OCI-LY1 (cell line): ENCODE results near the gene CUX1.
A peak's percentile ranks its signal among the peaks of the same experiment; 100 is the strongest.

Experiments used
- H2AFZ ChIP-seq: fragments of 200-600 bp; sonication (generic), shearing (Covaris generic); 2 replicates; pipeline ENCODE4 v1.6.0; 2014; ENCODE audit warnings: antibody characterized with exemption, mild to moderate bottlenecking, low read length
- H3F3A ChIP-seq: fragments of 200-600 bp; sonication (generic), shearing (Covaris generic); 2 replicates; pipeline ENCODE4 v1.6.0; 2014; ENCODE audit warnings: mild to moderate bottlenecking, antibody characterized with exemption, low read length, moderate library complexity; ENCODE audit not compliant: insufficient read depth
- H3K27ac ChIP-seq: fragments of 200-600 bp; sonication (generic); 2 replicates; pipeline ENCODE4 v1.5.1; 2014; ENCODE audit warnings: low read length, mixed run types, mild to moderate bottlenecking, low read depth; ENCODE audit not compliant: poor library complexity, severe bottlenecking
- H3K27me3 ChIP-seq: fragments of 200-600 bp; sonication (generic); 2 replicates; pipeline ENCODE4 v1.6.0; 2014; ENCODE audit warnings: antibody characterized with exemption, mild to moderate bottlenecking, low read length, moderate library complexity; ENCODE audit not compliant: insufficient read depth
- H3K36me3 ChIP-seq: fragments of 200-600 bp; sonication (generic); 2 replicates; pipeline ENCODE4 v1.6.1; 2014; ENCODE audit warnings: mild to moderate bottlenecking, antibody characterized with exemption, low read length, moderate library complexity, mixed read lengths; ENCODE audit not compliant: insufficient read depth
- H3K4me1 ChIP-seq: fragments of 200-600 bp; sonication (generic); 2 replicates; pipeline ENCODE4 v1.5.1; 2014; ENCODE audit warnings: mild to moderate bottlenecking, low read length, moderate library complexity; ENCODE audit not compliant: insufficient read depth, severe bottlenecking
- H3K4me2 ChIP-seq: fragments of 200-600 bp; sonication (generic), shearing (Covaris generic); 2 replicates; pipeline ENCODE4 v1.6.1; 2014; ENCODE audit warnings: low read length
- H3K4me3 ChIP-seq: fragments of 200-600 bp; sonication (generic); 2 replicates; pipeline ENCODE4 v1.5.1; 2014; ENCODE audit warnings: low read length, low read depth, mild to moderate bottlenecking, mixed read lengths; ENCODE audit not compliant: poor library complexity, severe bottlenecking
- H3K79me2 ChIP-seq: fragments of 200-600 bp; shearing (Covaris generic); 2 replicates; pipeline ENCODE4 v1.6.1; 2016; ENCODE audit warnings: mixed run types, low read length, mixed read lengths; ENCODE audit not compliant: insufficient read depth
- H3K9ac ChIP-seq: fragments of 200-600 bp; sonication (generic), shearing (Covaris generic); 2 replicates; pipeline ENCODE4 v1.6.1; 2014; ENCODE audit warnings: mild to moderate bottlenecking, low read length, mixed read lengths
- H3K9me2 ChIP-seq: fragments of 200-600 bp; sonication (generic), shearing (Covaris generic); 2 replicates; pipeline ENCODE4 v1.6.1; 2014; ENCODE audit warnings: low read depth, mild to moderate bottlenecking, low read length, mixed read lengths
- H3K9me3 ChIP-seq: fragments of 200-600 bp; shearing (Covaris generic); 2 replicates; pipeline ENCODE4 v1.6.1; 2014; ENCODE audit warnings: low read length, mixed read lengths
- H4K20me1 ChIP-seq: fragments of 200-600 bp; sonication (generic), shearing (Covaris generic); 2 replicates; pipeline ENCODE4 v1.6.0; 2016; ENCODE audit warnings: mild to moderate bottlenecking, low read length; ENCODE audit not compliant: insufficient read depth
- EZH2 ChIP-seq: fragments of 200-600 bp; sonication (generic), shearing (Covaris generic); IDR thresholded peaks from 2 replicates; pipeline ENCODE4 v1.8.0; 2017; ENCODE audit warnings: borderline replicate concordance, mixed run types, mild to moderate bottlenecking, antibody characterized with exemption, low read length, moderate library complexity, mixed read lengths
- TF ChIP-seq, protein P1 (sequence below): fragments of 200-600 bp; sonication (generic), shearing (Covaris generic); IDR thresholded peaks from 2 replicates; pipeline ENCODE4 v1.5.1; 2017; ENCODE audit warnings: mild to moderate bottlenecking, antibody characterized with exemption, low read length, moderate library complexity, mixed read lengths

CUX1 gene

DNA sequence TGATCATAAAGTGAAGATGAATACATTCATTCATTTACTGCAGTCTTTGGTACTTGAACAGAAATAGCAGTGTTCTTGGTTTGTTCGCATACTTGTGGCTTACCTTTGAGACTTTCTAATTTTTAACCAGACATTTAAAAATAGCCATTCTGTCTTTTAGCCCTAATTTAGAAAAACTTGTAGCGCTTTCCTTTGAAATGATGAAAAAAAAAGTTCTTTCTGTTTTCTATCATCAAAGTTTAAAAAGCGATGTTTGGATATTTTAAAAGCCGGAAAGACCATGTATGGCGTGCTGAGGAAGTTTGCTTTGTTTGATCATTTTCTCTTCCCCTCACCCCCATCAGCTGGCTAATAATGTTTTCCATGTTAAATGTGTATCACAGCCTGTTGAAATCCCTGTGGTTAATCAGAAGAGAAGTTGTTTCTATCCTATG, 116.3 kb downstream of the CUX1 start:
- no peaks in the 10 kb centered on the region for H3K27me3 ChIP-seq
- peak overlapping the region; percentile 54 for H3K4me2 ChIP-seq

DNA sequence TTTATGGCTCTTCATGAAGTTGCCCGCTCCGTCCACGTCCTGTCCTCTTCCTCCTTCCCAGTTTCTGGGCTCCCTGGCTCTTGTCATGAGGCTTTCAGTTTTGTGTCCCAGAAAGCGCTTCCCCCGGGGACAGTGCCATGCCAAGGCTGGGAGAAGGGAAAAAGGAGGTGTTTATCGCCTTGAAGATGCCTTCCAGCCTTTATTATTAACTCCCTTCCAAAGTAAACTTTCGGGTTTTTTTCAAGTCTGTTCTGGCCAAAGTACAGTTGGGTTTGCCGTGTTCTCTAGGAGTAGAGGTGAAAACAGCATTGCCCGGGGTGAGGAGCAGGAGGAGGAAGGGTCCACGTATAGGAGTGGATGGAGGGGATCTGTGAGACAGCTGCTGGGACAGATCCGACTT, 117.2 kb downstream of the CUX1 start:
- peaks cover 5% of the 10 kb centered on the region; the same call in 1 of the 2 replicates for H3K9me3 ChIP-seq
- H3K4me3 ChIP-seq = no peak overlapping the region
- H4K20me1 ChIP-seq = no peaks in the 10 kb centered on the region
- H3K9me2 ChIP-seq = no peaks in the 10 kb centered on the region
- TF ChIP-seq, protein P1, sequence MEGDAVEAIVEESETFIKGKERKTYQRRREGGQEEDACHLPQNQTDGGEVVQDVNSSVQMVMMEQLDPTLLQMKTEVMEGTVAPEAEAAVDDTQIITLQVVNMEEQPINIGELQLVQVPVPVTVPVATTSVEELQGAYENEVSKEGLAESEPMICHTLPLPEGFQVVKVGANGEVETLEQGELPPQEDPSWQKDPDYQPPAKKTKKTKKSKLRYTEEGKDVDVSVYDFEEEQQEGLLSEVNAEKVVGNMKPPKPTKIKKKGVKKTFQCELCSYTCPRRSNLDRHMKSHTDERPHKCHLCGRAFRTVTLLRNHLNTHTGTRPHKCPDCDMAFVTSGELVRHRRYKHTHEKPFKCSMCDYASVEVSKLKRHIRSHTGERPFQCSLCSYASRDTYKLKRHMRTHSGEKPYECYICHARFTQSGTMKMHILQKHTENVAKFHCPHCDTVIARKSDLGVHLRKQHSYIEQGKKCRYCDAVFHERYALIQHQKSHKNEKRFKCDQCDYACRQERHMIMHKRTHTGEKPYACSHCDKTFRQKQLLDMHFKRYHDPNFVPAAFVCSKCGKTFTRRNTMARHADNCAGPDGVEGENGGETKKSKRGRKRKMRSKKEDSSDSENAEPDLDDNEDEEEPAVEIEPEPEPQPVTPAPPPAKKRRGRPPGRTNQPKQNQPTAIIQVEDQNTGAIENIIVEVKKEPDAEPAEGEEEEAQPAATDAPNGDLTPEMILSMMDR = no peak
- TF ChIP-seq EZH2 = no peak
- H2AFZ ChIP-seq = no peak overlapping the region
- peak overlapping the region; percentile 54; the same call in 1 of the 2 replicates for H3K4me2 ChIP-seq
- H3K79me2 ChIP-seq = peaks cover 44% of the 10 kb centered on the region
- H3K36me3 ChIP-seq = peaks cover 54% of the 10 kb centered on the region
- H3F3A ChIP-seq = 0 out of 2 replicates have a peak, but pooled peaks cover 2% of the 10 kb centered on the region
- no peak overlapping the region for H3K9ac ChIP-seq
- peaks cover 70% of the 10 kb centered on the region for H3K4me1 ChIP-seq
- H3K27me3 ChIP-seq = no peaks in the 10 kb centered on the region
- H3K27ac ChIP-seq = peak overlapping the region; percentile 58

More for the DNA sequence above, 116.3 kb downstream of the CUX1 start:
- Histone ChIP-seq H3K36me3 (peaks cover 62% of the 10 kb centered on the region), H4K20me1 (no peaks in the 10 kb centered on the region), H3K4me3 (peak overlapping the region; percentile 8), H3F3A (0 out of 2 replicates have a peak, but pooled peaks cover 2% of the 10 kb centered on the region), H3K9me3 (peaks cover 5% of the 10 kb centered on the region), H2AFZ (no peak overlapping the region), H3K9ac (peak overlapping the region; percentile 18; the same call in 1 of the 2 replicates), H3K79me2 (peaks cover 51% of the 10 kb centered on the region), H3K27ac (peak overlapping the region; percentile 58), H3K9me2 (no peaks in the 10 kb centered on the region), H3K4me1 (peaks cover 64% of the 10 kb centered on the region)
- TF ChIP-seq, protein P1 = no peak
- TF ChIP-seq EZH2 = no peak

DNA sequence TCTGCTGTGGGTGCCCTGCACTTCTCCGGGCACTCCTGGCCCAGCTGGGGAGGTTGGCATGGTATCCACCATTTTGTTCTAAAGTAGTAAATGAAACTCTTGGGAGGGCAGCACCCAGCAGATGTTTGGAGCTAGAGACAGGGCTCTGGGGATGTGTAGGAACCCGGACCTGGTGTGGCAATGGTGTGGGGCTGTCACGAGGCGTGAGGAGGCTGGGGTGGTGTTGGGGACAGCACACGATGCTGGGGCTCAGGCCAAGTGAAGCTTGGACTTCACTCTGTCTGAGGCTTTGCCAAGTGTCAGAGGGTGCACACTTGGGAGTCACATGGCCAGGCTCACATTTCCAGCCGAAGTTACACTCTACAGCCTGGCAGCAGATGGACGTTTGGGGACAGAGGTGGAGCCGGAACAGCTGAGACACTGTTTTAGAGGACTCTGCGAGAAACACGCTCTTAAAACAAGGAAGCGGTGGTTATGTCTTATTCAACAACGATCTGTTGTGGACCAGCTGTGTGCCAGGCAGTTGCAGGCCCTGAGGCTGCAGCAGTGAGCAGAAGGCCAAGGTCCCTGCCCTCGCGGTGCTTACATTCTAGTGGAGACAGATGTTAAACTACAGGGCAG, 118.2 kb downstream of the CUX1 start:
- H3K9ac ChIP-seq = no peak overlapping the region
- H3K4me3 ChIP-seq = no peak overlapping the region
- H3K27ac ChIP-seq = peak overlapping the region; percentile 74
- H3K4me1 ChIP-seq = peaks cover 80% of the 10 kb centered on the region
- H4K20me1 ChIP-seq = no peaks in the 10 kb centered on the region; the same call in 1 of the 2 replicates
- H3K9me3 ChIP-seq = no peaks in the 10 kb centered on the region
- H3F3A ChIP-seq = 0 out of 2 replicates have a peak, but pooled peaks cover 2% of the 10 kb centered on the region
- no peaks in the 10 kb centered on the region for H3K9me2 ChIP-seq
- H2AFZ ChIP-seq = no peak overlapping the region
- peaks cover 44% of the 10 kb centered on the region for H3K79me2 ChIP-seq
- H3K36me3 ChIP-seq = peaks cover 46% of the 10 kb centered on the region
- H3K27me3 ChIP-seq = no peaks in the 10 kb centered on the region
- TF ChIP-seq, protein P1 = no peak
- no peak for TF ChIP-seq EZH2
- H3K4me2 ChIP-seq = peak overlapping the region; percentile 3; the same call in 1 of the 2 replicates
